AG10803 (cell line): ENCODE data around the gene HIP1.
"Not testable (repeated sequence)": the region's sequence is repeated elsewhere in the genome, so short reads cannot be mapped to it uniquely, and the experiment has no call there.

Experiments
- DNase-seq: peaks from one replicate; pipeline ENCODE4 v3.0.0; 2010; ENCODE audit warnings: low read depth
- H3K4me3 ChIP-seq: 2 replicates; pipeline ENCODE4 v1.5.1; 2011; ENCODE audit warnings: mild to moderate bottlenecking, low read length, control low read depth
- TF ChIP-seq, protein P1 (sequence below): conservative IDR thresholded peaks from 2 replicates; pipeline ENCODE4 v1.5.1; 2011; ENCODE audit warnings: mild to moderate bottlenecking, low read length, control low read depth, inconsistent platforms

The HIP1 gene

GRCh38 chr7:75689246-75690099 is 49.3 kb downstream of the HIP1 start:
- TF ChIP-seq, protein P1, sequence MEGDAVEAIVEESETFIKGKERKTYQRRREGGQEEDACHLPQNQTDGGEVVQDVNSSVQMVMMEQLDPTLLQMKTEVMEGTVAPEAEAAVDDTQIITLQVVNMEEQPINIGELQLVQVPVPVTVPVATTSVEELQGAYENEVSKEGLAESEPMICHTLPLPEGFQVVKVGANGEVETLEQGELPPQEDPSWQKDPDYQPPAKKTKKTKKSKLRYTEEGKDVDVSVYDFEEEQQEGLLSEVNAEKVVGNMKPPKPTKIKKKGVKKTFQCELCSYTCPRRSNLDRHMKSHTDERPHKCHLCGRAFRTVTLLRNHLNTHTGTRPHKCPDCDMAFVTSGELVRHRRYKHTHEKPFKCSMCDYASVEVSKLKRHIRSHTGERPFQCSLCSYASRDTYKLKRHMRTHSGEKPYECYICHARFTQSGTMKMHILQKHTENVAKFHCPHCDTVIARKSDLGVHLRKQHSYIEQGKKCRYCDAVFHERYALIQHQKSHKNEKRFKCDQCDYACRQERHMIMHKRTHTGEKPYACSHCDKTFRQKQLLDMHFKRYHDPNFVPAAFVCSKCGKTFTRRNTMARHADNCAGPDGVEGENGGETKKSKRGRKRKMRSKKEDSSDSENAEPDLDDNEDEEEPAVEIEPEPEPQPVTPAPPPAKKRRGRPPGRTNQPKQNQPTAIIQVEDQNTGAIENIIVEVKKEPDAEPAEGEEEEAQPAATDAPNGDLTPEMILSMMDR, result no peak
- DNase-seq, result no peak
- H3K4me3 ChIP-seq, result no peak overlapping the region

DNA sequence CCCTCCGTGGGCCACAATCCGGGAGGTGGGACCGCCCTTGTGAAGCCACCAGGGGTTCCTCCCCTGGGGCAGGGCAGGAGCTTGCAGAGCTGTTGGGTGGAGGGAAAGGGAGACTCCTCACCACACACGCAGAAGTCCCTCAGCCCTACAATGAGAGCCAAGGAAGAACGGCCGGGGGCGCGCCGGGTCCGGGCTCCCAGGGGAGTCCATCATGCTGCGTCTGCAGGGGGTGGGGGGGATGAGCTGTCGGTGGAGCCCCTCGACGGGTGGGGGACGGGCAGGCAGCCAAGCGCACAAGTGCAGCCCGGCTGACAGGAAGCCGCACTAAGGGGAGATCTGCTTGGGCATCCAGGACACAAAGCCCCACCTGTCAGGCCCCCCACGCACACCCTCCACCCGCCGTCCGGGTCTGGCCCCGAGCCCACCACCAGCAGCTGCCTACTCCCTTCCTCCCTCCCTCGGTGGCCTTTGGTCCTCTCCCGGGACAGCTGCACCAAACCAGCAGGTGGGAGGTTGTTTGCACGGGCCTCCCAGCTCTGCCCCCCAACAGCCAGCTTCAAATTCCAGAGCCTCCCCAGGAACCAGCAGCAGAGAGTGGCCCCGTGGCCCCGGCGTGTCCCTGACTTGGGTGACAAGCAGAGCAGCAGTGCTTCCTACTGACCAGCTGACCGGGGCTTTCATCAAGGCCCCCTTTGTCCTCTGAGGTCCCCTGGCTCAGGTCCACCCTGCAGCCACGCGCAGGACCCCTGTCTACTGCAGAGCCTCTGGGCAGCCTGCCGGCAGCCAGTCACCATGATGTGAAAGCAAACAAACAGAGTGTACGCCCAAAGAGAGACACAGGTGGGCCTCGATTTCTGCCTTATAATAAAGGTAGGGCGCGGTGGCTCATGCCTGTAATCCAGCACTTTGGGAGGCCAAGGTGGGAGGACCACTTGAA is 50.3 kb downstream of the HIP1 start:
- H3K4me3 ChIP-seq, result no peak overlapping the region
- TF ChIP-seq, protein P1, result no peak
- no peak for DNase-seq

DNA sequence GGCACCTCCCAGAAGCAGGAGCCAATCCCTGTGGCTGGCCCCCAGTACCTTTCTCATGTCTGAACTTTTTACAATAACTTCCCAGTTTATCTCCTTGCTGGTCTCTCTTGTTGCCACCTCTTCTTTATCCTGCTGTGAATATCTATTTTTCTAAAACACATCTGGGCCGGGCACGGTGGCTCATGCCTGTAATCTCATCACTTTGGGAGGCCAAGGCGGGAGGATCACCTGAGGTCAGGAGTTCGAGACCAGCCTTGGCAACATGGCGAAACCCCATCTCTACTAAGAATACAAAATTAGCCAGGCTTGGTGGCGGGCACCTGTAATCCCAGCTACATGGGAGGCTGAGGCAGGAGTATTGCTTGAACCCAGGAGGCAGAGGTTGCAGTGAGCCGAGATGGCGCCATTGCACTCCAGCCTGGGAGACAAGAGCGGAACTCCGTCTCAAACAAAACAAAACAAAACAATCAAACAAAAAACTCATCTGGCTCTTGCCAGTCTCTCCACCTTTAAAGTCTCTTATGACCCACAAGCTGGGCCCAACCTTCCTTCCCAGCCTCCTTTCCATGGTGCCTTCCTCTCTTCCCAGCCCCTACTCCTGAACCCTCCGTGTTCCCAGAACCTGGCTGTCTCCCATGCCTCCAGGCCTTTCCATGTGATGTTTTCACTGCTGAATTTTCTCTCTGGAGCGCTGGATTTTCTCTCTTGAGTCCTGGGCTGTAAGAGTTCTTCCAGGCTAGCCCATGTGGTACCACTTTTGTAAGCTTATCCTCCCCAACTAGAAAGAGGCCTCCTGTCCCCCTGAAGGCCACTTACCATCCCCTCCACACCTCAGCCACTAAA is 51.3 kb downstream of the HIP1 start:
- no peak for DNase-seq
- TF ChIP-seq, protein P1, result no peak
- no peak overlapping the region for H3K4me3 ChIP-seq

GRCh38 chr7:75686551-75686950 is 52.2 kb downstream of the HIP1 start:
- DNase-seq, result no peak
- TF ChIP-seq, protein P1, result no peak
- H3K4me3 ChIP-seq, result no peak overlapping the region

GRCh38 chr7:75682052-75682451 is 56.7 kb downstream of the HIP1 start:
- DNase-seq, H3K4me3 ChIP-seq: not testable (repeated sequence)

DNA sequence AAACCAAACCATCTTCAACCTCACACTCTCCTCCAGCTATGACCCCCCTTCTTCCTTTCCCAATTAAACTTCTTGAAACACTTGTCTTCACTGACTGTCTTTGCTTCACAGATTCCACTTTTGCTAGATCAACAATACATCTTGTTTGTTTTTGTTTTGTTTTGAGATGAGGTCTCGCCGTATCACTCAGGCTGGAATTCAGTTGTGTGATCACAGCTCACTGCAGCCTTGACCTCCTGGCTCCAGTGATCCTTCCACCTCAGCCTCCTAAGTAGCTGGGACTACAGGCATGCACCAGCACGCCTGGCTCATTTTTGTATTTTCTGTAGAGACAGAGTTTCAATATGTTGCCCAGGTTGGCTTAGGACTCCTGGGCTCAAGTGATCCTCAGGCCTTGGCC is 59.7 kb downstream of the HIP1 start:
- DNase-seq, result no peak
- no peak overlapping the region for H3K4me3 ChIP-seq
- TF ChIP-seq, protein P1, result no peak

DNA sequence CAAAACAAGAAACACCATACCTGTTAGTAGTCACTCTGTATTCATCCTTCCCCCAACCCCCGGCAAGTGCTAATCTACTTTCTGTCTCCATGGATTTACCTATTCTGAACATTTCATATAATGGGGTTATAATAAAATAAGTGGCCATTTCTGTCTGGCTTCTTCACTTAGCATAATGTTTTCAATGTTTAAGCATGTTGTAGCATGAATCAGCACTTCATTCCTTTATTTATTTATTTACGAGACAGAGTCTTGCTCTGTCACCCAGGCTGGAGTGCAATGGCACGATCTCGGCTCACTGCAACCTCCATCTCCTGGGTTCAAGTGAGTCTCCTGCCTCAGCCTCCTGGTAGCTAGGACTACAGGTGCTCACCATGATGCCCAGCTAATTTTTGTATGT is 69.2 kb downstream of the HIP1 start:
- no peak overlapping the region for H3K4me3 ChIP-seq
- DNase-seq, result no peak
- TF ChIP-seq, protein P1, result no peak
